ENCODE measurements around the gene DDX24. TPM values are rescaled to one million over a fixed set of nuclear protein-coding genes. Genes with fewer than 3 reads are reported as not detected.

Gene DDX24
- total RNA-seq, 1 donor from 2014 or later = 109 TPM

GRCh38 chr14:94112513-94113063 lies 31.6 kb upstream of the DDX24 start:
- Histone ChIP-seq H3K27ac (peak overlapping the region; percentile 77), H3K9me3 (no peaks in the 10 kb centered on the region), H3K27me3 (no peaks in the 10 kb centered on the region), H3K4me3 (peak overlapping the region; percentile 10 to 46), H3K36me3 (no peaks in the 10 kb centered on the region), H3K4me1 (peaks cover 60% of the 10 kb centered on the region)
- DNase-seq (ENCODE audit: extremely low spot score in 2 of 2) = no peak
- intact Hi-C loops (cut with DNase I) = no loop called here
- TF ChIP-seq CTCF (IDR thresholded peaks at IDR 0.05) (no peak), POLR2A (IDR thresholded peaks at IDR 0.05) (no peak), POLR2AphosphoS5 (IDR thresholded peaks at IDR 0.05; ENCODE audit: insufficient read depth in 1 of 2, low read depth in 1 of 2) (no peak)

- Histone ChIP-seq H3K4me3 (peak overlapping the region; percentile 38 to 46), H3K27ac (peak overlapping the region; percentile 85), H3K27me3 (no peaks in the 10 kb centered on the region), H3K9me3 (no peaks in the 10 kb centered on the region), H3K36me3 (no peaks in the 10 kb centered on the region), H3K4me1 (peaks cover 60% of the 10 kb centered on the region)
- peak in 1 of 2 donors; percentile 81 for DNase-seq (ENCODE audit: extremely low spot score in 2 of 2)
- intact Hi-C loops (cut with DNase I) = no loop called here
- no peak for TF ChIP-seq CTCF (IDR thresholded peaks at IDR 0.05)
- no peak for TF ChIP-seq POLR2A (IDR thresholded peaks at IDR 0.05)
- no peak for TF ChIP-seq POLR2AphosphoS5 (IDR thresholded peaks at IDR 0.05; ENCODE audit: insufficient read depth in 1 of 2, low read depth in 1 of 2)
Measured at GRCh38 chr14:94111276-94112095, 30.5 kb upstream of the DDX24 start.

- H3K27me3 ChIP-seq = no peaks in the 10 kb centered on the region
- H3K9me3 ChIP-seq = no peaks in the 10 kb centered on the region
- TF ChIP-seq POLR2AphosphoS5 (IDR thresholded peaks at IDR 0.05; ENCODE audit: insufficient read depth in 1 of 2, low read depth in 1 of 2) = peak; percentile 70 to 83
- no peak for TF ChIP-seq CTCF (IDR thresholded peaks at IDR 0.05)
- TF ChIP-seq POLR2A (IDR thresholded peaks at IDR 0.05) = peak in 1 of 2 donors; percentile 35
- peaks cover 59% of the 10 kb centered on the region for H3K4me1 ChIP-seq
- intact Hi-C loops (cut with DNase I) = no loop called here
- peak within 1 kb of the TSS; percentile 85 for H3K27ac ChIP-seq
- H3K36me3 ChIP-seq = no peaks in the 10 kb centered on the region
- peak within 1 kb of the TSS; percentile 38 to 46 for H3K4me3 ChIP-seq
- peak; percentile 88 to 91 for DNase-seq (ENCODE audit: extremely low spot score in 2 of 2)
Measured at GRCh38 chr14:94110552-94111181, 29.7 kb upstream of the DDX24 start, which contains the start of gene IFI27. Gene IFI27, plus strand, starts transcription at chr14:94110736.

GRCh38 chr14:94109915-94110250 lies 28.9 kb upstream of the DDX24 start:
- peaks cover 51% of the 10 kb centered on the region for H3K4me1 ChIP-seq
- peak; percentile 31 to 64 for DNase-seq (ENCODE audit: extremely low spot score in 2 of 2)
- H3K36me3 ChIP-seq = no peaks in the 10 kb centered on the region
- peak overlapping the region; percentile 85 for H3K27ac ChIP-seq
- H3K9me3 ChIP-seq = no peaks in the 10 kb centered on the region
- intact Hi-C loops (cut with DNase I) = no loop called here
- TF ChIP-seq CTCF (IDR thresholded peaks at IDR 0.05) = no peak
- no peak for TF ChIP-seq POLR2AphosphoS5 (IDR thresholded peaks at IDR 0.05; ENCODE audit: insufficient read depth in 1 of 2, low read depth in 1 of 2)
- no peak for TF ChIP-seq POLR2A (IDR thresholded peaks at IDR 0.05)
- no peaks in the 10 kb centered on the region for H3K27me3 ChIP-seq
- H3K4me3 ChIP-seq = no peak overlapping the region

Data from vagina (tissue), 2 donors.